HG03520 (cell line): ENCODE results near the gene GPC6.
"Not testable (repeated sequence)": the region's sequence is repeated elsewhere in the genome, so short reads cannot be mapped to it uniquely, and the experiment has no call there.

ENCODE experiments used
- ATAC-seq: cut with Tn5 transposase; IDR thresholded peaks from one replicate; pipeline ENCODE4 v1.9.1; 2021; ENCODE audit warnings: mild to moderate bottlenecking, moderate library complexity; ENCODE audit not compliant: unreplicated experiment

The GPC6 gene

DNA sequence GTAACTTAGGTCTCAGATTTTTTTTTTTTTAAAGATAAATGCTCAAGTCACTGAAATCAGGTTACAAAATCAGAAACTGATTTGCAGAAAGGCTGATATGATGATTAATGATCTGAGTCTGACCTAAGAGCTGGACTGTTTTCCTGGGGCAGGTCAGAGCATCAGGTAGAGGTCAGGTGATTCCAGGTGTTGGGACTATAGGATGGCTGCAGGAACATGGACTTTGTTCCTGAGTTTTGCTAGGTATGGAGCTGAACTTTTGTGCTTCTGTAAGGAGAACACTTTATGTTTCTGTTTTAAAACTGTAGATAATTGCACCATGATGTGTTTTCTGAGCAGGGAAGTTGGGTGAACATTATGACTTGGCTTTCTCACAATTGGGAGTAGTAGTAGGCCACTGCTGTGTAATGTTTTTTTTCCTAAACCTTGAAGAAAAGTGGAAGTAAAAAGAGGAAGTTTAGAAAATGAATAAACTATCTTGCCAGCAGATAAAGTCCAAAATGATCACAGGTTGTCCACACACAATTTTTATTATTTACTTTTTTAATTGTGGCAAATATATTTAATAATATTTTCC lies 955.7 kb downstream of the GPC6 start:
- no peak for ATAC-seq

DNA sequence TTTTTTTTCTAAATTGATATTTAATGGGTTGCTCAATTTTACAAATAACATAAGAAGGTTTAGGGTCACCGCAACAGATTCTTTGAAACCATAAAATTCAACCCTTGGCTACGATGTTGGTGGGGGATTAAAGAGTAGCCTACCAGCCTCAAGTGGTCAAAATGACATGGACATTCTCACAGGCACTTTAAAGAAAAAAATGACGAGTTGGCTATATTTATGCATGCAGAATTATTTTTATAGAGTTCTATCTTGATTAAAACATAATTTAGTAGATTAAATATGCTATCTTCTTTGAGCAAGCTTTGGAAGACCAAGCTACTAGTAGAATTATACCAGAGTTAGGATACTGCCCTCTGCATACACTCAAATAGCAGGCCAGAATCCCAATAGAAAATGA lies 959.9 kb downstream of the GPC6 start:
- no peak for ATAC-seq

DNA sequence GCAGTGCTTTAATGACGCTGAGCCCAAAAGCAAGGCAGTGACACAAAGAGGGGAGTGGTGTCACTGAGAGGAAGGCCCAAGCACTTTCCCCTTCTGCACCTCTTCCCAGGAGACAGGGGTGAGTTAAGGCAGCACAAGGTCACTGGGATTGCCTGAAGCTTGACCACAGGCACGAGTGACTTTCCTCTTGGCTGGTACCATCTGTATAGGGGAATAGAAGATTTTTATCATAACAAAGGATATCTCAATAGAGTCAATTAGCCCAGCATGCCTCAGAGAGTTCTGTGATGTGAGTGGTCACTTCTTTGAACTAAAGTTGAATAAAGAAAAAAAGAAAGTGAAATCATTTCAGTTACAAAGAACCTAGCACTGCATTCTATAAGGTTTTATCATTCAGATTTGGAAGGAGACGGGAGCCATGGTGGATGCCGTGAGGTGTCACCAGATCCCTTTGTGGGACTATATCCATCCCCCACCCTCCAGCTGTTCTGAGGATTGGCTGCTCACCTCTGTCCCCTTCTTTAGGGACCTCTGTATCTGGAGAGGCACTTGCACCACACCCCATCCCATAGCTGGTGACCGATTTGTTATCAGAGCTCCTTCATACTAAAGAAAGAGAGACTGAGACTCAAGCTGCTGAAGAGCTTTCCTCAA lies 961.7 kb downstream of the GPC6 start:
- ATAC-seq, result no peak

DNA sequence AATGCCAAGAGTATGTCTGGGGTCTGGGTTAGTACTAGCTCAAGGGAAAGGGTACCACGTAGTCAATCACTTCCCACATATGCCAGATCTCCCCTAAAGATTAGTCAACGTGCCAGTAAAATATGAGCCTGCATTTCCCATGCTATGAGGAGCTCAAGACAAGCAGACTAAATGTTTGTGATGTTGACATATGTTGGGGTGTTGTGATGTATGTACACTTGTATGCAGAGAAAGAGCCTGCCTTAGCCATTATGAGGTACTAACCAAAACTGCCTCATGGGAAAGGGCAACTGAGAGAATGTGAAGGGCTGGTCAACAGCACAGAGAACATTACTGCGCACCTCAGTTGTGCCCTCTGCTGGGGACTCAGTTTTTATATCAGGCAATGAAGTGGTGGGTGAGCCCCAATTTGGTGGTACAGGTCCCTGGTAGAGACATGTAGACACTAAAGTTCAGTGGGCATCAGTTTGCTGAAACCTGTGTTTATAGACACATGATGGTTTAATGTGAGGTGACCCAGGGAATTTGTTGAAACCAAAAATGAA lies 965.9 kb downstream of the GPC6 start:
- no peak for ATAC-seq

DNA sequence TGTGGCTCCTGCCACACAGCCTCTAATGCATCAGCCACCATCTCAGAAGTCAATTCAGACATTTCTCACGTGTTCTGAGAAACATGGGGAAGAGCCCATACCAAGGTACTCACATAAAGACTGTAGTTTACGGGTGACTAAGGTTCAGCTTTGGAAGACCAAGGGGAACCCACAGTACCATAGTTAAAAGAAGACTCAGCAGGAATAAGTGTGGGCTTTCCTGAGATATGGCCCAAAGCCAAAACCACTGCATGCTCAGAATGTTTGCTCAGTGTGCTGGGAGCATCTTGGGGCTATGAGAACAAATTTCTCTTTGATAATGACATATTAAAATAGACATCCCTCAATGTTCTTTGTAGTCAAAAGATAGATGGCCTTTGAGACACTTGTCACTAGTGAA lies 969.1 kb downstream of the GPC6 start:
- no peak for ATAC-seq

DNA sequence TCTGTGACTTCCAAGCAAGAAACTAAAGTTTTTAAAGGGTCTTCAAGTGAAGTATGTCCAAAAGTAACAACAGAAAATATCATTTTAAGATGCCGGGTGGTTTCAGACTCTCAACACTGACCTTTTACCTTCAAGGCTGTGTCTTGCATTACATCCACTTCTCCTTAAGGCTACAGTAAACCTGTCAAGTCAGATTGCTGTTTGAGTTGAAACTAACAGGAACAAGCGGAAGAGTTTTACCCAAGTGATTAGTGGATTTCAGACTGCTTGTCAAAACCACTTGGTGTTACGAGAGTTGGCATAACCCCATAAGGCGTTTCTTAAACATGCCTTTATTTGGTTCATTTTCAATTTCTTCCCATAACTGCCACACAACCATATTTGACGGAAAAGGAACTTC lies 969.8 kb downstream of the GPC6 start:
- ATAC-seq, result no peak

DNA sequence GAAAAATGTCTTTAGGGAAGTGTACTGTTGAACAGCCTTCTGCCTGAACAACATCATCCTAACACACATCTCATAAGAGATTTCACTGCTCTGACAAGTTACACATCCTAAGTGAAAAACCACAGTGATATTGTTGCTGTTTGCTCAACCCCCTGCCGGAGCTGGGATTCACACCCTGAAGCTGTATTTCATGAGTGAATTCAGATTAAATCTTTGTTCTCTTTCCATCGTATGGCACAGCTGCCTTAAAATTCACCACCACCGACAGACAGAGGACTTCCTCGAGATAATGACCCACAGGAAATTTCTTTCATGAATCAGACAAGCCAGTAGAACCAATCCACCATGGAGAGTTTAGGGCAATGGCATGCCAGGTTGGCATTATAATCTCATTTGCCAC lies 972.1 kb downstream of the GPC6 start:
- ATAC-seq, result no peak

DNA sequence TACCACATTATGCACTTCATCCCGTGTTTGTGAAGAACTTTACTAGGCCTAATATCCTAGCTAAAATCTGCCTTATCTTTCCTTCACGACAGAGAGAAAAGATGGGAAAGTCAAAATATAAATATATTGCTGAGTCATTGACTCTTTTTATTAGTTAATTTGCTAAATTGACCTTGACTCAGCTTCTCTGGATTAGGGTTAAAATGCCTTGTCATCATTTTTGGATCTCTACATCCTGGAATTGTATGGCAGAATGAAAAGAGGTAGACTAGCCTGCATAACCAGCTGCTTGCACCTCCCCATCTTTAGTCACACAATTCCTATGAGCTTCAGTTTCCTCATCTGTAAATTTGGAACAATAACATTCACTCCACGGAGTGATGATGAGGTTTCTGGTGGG lies 972.5 kb downstream of the GPC6 start:
- no peak for ATAC-seq

DNA sequence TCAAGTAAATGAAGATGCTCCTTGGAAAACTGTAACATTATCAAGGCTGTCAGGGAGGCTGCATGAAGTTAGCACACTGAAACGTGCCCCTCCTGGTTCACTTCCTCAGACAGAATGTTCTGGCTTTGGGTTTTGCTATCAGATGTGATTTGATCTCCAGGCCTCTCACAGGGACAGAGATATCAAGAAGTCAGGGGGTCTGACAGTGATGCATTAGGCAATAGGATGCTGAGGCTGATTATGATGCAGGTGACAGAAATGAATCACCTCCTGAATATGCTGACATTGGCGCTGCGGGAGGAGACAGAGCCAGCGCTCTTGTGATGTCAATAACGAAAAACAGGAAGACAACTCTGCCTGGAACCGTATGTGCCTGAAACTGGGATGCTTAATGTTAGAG lies 974.4 kb downstream of the GPC6 start:
- ATAC-seq, result no peak

DNA sequence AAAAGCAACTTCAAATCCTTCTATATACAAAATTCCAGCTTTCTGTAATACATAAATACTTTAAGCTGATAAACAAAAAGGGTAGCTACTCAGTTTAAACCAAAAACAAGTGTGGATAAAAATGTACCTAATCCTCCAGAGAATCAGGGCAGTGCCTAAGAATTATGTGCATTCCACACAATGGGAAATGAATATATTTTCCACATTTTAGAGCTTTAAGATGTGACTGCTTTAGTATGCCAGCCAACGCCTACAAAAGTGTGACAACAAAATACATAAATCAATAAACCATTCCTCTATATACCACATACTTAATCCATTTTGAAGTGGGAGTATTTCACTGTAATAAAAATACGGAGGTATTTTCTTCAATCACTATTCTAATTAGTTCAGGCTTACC lies 977.6 kb downstream of the GPC6 start:
- no peak for ATAC-seq

DNA sequence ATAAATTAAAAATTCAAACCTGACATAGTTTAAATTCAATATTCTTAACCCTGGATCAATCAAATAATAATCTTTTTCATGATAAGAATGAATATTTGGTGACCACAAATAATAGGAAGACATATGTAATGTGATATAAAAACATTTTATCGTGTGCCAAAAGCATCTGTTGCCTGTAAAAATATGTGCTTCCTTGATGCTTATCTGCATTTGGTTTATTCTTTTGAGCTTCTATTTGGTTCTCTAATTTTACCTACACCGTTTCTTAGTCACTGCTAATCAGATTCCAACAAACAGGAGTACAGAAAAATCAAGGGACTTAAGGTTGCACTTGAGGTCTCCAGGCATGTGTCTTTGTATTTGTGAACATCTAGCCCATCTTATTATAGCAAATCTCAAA lies 978.3 kb downstream of the GPC6 start:
- no peak for ATAC-seq

DNA sequence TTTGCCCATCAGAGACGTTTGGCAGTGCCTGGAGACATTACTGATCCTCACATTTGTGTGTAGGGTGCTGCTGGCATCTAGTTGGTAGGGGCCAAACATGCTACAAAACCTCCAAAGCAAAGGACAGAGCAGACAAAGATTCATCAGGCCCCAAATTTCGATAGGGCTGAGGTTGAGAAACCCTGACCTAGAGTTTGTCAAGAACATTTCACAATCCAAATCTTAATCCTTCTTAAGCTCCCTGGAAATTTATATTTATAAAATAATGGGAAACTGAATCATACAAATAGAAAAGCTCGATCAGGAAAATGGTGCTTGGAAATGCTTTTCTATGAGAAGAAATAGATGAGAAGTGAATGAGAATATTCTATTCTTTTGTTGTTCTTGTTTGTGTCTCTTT lies 979.3 kb downstream of the GPC6 start:
- no peak for ATAC-seq

DNA sequence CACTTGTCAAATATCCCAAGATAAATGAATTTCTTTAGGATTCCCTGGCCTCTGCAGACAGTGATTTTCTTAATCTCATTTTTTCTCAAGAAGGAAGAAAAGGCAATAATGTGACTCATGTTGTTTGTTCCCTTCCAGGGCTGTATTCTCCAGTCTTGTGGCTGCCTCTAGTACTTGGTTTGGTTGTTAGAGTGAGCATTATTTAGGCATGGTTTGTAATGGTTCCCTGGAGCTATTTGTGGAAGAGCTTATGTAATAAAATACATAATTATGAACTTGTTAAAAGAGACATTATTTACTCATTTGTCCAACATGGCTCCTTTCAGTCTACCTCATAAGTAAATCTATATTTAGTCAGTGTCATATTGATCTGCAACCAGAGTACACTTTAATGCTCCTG lies 982.5 kb downstream of the GPC6 start:
- ATAC-seq, result no peak

DNA sequence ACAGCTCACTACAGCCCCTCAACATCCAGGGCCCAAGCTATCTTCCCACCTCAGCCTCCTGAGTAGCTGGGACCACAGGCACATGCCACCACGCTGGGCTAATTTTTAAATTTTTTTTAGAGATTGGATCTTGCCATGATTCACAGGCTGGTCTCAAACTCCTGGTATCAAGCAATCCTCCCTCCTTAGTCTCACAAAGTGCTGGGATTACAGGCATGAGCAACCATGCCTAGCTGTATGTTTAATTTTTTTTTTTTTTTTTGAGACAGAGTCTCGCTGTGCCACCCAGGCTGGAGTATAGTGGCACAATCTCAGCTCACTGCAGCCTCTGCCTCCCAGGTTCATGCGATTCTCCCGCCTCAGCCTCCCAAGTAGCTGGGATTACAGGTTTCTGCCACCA lies 983.3 kb downstream of the GPC6 start:
- not testable (repeated sequence) for ATAC-seq

DNA sequence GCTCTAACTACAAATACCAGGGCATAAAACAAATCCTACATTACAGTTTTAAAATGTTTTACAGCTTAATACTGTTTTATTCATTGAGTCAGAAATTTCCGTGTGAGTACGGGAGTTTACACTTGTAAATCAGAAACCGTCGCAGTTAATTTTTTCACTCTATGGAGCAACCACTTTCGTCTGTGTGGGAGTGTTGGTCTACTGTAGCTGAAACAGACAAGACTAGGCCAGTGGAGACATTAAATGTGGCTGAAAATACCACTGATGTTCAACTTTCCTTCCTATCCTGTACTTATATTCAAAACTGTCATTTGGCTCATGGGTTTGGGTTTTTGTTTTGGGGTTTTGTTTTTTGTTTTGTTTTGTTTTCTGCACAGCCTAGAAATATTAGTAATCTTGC lies 984.2 kb downstream of the GPC6 start:
- no peak for ATAC-seq

DNA sequence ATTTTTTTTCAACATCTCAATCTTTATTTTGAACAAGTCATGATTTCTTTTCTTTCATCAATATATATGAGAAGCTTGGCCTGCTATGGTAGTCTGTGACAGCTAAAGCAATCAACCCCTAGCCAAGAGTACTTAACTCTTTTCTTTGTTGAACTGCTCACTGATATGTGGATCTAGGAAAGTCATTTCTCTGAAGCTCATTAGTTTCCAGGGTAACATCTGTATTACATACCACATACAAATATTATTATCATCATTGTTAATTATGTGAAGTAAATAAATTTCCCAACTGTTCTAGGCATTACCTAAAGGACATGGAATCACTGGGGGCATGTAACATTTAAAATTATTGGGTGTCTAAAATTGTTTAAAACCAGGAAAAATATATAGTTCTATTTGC lies 985.6 kb downstream of the GPC6 start:
- no peak for ATAC-seq

DNA sequence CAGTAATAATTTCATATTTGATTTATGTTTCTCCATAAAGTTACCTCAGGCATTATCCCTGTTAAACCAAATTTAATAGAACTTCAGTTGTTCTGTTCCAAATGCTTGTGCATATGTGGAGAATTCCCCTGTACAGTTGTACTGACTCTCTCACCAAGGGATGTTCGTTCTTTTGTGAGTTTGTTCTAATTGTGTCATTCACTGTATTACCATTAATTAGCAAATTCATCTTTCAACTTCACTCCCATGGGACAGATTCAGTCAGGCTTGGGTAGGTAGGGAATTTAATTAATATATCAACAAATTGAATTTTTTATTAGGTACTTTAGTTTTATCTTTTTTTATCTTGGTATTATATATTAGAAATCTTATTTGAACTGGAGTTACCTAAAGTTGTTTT lies 987.5 kb downstream of the GPC6 start:
- ATAC-seq, result no peak

DNA sequence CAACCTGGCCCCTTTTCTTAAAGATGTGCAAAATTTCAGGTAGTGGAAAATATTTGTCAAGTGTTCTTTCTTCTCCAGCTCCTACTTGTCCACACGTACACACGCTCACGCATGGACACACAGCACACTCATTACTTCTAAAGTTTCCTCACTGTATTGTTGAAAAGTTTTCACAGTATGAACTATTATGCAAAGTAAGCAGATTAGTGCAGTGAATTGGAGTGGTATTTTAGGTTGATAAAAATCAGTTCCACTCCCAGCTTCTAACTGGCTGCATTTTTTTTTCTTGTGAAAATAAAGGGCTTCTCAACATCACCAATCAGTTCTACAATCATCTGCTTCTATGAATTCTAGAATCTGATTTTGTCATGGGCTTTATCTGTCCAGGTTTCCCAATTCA lies 988.4 kb downstream of the GPC6 start:
- no peak for ATAC-seq

DNA sequence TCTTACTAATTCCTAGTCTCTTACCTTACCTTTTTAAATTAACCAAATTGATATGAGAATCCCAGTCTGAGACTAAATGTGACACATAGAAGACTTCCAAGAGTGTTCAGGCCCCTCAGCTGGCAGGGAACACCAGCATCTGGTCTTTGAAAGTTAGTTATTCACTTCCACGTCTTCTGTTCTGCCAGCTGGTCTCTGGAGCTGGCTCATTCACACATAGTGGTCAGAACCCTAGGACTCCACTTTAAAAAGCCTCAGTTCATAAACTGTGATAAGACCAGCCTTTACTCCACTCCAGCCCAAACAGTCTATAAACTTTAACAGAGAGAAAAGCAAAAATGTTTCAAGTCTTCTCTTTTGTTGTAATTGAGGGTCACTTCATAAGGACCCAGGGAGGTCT lies 989.9 kb downstream of the GPC6 start:
- no peak for ATAC-seq

DNA sequence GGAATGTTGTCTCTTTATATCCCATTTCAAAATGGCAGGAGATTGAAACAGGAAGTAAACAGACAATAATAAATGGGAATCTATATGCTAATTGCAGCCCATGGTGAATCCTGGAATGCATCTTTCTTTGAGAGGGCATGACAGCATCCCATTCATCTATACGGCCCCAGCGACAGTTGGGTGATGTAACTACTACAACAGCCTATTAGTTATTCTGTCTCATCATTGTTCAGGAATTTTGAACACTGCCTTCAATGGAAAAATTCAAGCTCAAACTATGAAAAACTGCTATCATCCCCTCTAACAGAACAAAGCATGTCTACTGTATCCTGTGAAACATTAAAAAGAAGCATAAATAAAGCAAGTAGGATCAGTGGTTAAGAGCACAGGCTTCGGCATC lies 990.8 kb downstream of the GPC6 start:
- ATAC-seq, result no peak

DNA sequence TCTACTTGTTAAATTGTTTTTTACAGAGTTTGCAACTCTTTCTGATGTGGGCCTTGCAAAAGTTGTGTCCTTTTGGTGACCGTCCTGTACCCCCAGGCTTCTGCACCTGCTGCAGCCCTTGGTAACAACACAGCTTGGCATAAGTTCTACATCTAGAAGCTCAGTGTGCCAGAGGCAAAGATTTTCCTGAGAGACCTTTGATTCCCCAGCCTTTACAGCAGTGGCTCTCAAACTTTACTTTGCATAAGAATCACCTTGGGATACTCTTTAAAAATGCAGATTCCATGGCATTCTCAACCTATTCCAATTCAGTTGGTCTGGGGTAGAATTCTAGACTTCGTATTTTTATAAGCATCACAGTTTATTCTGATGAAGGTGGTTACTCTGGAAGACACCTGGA lies 991.9 kb downstream of the GPC6 start:
- ATAC-seq, result no peak

DNA sequence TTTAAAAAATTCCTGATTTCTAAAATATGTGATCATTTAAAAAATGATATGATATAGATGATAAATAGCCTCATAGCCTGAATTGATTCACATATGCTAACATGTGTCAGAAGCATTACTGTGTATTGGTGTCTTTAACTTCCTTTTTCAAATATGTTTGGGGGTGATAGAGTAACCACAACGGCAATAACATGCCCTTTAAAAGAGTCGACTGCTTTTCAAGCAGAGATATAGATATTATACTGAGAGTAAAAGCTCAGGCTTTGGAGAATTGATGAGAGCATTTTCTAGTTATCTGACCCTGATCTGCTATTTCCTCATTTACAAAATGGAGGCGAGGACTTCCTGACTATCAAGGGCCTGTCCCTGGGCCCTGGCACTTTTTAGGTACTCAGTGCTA lies 992.3 kb downstream of the GPC6 start:
- ATAC-seq, result no peak

DNA sequence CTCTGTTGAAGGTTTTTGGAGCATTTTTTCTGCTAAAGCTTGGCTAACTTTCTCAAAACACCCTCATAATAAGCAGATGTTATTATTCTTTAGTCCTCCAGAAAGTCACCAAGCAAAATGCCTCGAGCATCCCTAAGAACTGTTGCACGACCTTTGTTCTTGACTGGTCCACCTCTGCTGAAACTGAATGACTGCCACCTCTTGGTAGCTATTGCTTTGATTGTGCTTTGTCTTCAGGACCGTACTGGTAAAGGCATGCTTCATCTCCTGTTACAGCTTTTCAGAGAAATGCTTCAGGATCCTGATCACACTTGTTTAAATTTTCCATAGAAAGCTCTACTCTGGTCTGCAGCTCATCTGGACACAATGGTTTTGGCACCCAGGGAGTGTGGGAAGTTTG lies 998.1 kb downstream of the GPC6 start:
- ATAC-seq, result no peak
